B cell (primary cell): ENCODE results near the gene CTNS. TPM values are rescaled to one million over a fixed set of nuclear protein-coding genes. Genes with fewer than 3 reads are reported as not detected.

Experiments used
- ATAC-seq: fragments of 200-7000 bp; cut with Tn5 transposase; one replicate; pipeline ENCODE4 v1.10.0; 2021; ENCODE audit warnings: low read depth, mild to moderate bottlenecking, moderate number of reproducible peaks, moderate library complexity
- CTCF ChIA-PET: fragments of 350-600 bp; sonication (Branson Sonifier 250); formaldehyde crosslinking; loops from one replicate; lab custom pipeline; 2021; ENCODE audit warnings: antibody characterized with exemption, inconsistent platforms; lab: Charles Lee
- POLR2A ChIA-PET: fragments of 350-600 bp; sonication (Branson Sonifier 250); formaldehyde crosslinking; loops from one replicate; lab custom pipeline; 2021; ENCODE audit warnings: antibody characterized with exemption; lab: Charles Lee
- DNase-seq: peaks from one replicate; pipeline ENCODE4 v3.0.0; 2013
- H2AFZ ChIP-seq: 2 replicates; pipeline ENCODE4 v1.6.1; 2012; ENCODE audit warnings: mild to moderate bottlenecking, low read depth, low read length; ENCODE audit not compliant: insufficient read depth, poor library complexity, severe bottlenecking
- H3K27ac ChIP-seq, 2 donors: 1 replicate in 1 of 2; 2 replicates in 1 of 2; pipeline ENCODE4 v1.5.1; 2012 to 2013; ENCODE audit warnings: low read length in 2 of 2, mild to moderate bottlenecking in 2 of 2, moderate library complexity in 1 of 2
- H3K27me3 ChIP-seq, 4 experiments: fragments of 200-600 bp in 1 of 4; sonication (generic) in 1 of 4; replicated peaks in 1 of 4; 1 replicate in 2 of 4; 2 replicates in 2 of 4; pipeline versions ENCODE4 v1.6.1 to v1.7.0; 2013 to 2016; ENCODE audit warnings: low read length in 3 of 4, mild to moderate bottlenecking in 2 of 4, mixed read lengths in 1 of 4, moderate library complexity in 1 of 4; ENCODE audit not compliant: insufficient read depth in 4 of 4, control insufficient read depth in 3 of 4; ENCODE audit errors: control extremely low read depth in 1 of 4
- H3K36me3 ChIP-seq, 2 experiments: replicated peaks in 1 of 2; 1 replicate in 1 of 2; 2 replicates in 1 of 2; pipeline versions ENCODE4 v1.6.1 to v1.7.1; 2013; ENCODE audit warnings: low read length in 1 of 2; ENCODE audit not compliant: insufficient read depth in 2 of 2, control insufficient read depth in 1 of 2; ENCODE audit errors: control extremely low read depth in 1 of 2, extremely low read depth in 1 of 2
- H3K4me1 ChIP-seq, 2 donors: fragments of 200-600 bp in 1 of 2; sonication (generic) in 1 of 2; 1 replicate in 1 of 2; 2 replicates in 1 of 2; pipeline versions ENCODE4 v1.5.1 to v1.6.1; 2013 to 2017; ENCODE audit warnings: low read length in 2 of 2; ENCODE audit not compliant: control insufficient read depth in 2 of 2, insufficient read depth in 2 of 2
- H3K4me2 ChIP-seq: replicated peaks from 2 replicates; pipeline ENCODE3; 2012; ENCODE audit warnings: mild to moderate bottlenecking, low read depth, low read length; ENCODE audit not compliant: poor library complexity, severe bottlenecking
- H3K4me3 ChIP-seq, 5 experiments: fragments of 200-600 bp in 1 of 5; sonication (generic) in 1 of 5; 1 replicate in 3 of 5; 2 replicates in 2 of 5; pipeline versions ENCODE4 v1.5.1 to v1.7.0; 2011 to 2016; ENCODE audit warnings: low read length in 4 of 5, mild to moderate bottlenecking in 4 of 5, low read depth in 2 of 5, control low read depth in 1 of 5, moderate library complexity in 1 of 5; ENCODE audit not compliant: insufficient read depth in 1 of 5; ENCODE audit errors: control extremely low read depth in 1 of 5, extremely low read depth in 1 of 5
- H3K79me2 ChIP-seq: fragments of 200-600 bp; sonication (generic); one replicate; pipeline ENCODE4 v1.6.0; 2016; ENCODE audit warnings: low read length; ENCODE audit not compliant: control insufficient read depth, insufficient read depth
- H3K9ac ChIP-seq: fragments of 200-600 bp; sonication (generic); 2 replicates; pipeline ENCODE4 v1.6.1; 2017; ENCODE audit warnings: mild to moderate bottlenecking, low read length, moderate library complexity
- H3K9me3 ChIP-seq, 3 donors: one replicate each; pipeline versions ENCODE4 v1.6.1 to v1.7.1; 2013; ENCODE audit warnings: low read length in 2 of 3; ENCODE audit not compliant: control insufficient read depth in 2 of 3, insufficient read depth in 1 of 3; ENCODE audit errors: control extremely low read depth in 1 of 3
- H4K20me1 ChIP-seq: 2 replicates; pipeline ENCODE4 v1.6.0; 2012; ENCODE audit warnings: mild to moderate bottlenecking, low read length; ENCODE audit not compliant: insufficient read depth, control insufficient read depth, poor library complexity, severe bottlenecking
- H3K27ac Mint-ChIP-seq: one replicate; pipeline ENCODE4 v1.8.0; 2021; ENCODE audit warnings: mixed read lengths
- H3K27me3 Mint-ChIP-seq: one replicate; pipeline ENCODE4 v1.8.0; 2021; ENCODE audit warnings: mixed read lengths
- H3K4me1 Mint-ChIP-seq: one replicate; pipeline ENCODE4 v1.8.0; 2021; ENCODE audit warnings: mixed read lengths
- H3K4me3 Mint-ChIP-seq: one replicate; pipeline ENCODE4 v1.8.0; 2021; ENCODE audit warnings: mixed read lengths
- H3K9me3 Mint-ChIP-seq: one replicate; pipeline ENCODE4 v1.8.0; 2022; ENCODE audit warnings: mixed read lengths; ENCODE audit not compliant: insufficient read depth
- CTCF ChIP-seq: fragments of 200-600 bp; IDR thresholded peaks from one replicate; pipeline ENCODE4 v1.8.0; 2022; ENCODE audit warnings: antibody characterized with exemption, mild to moderate bottlenecking
- EZH2 ChIP-seq: IDR thresholded peaks from 2 replicates; pipeline ENCODE4 v1.6.1; 2012; ENCODE audit warnings: borderline replicate concordance, low read depth, mild to moderate bottlenecking, moderate library complexity, low read length; ENCODE audit not compliant: insufficient read depth, poor library complexity, severe bottlenecking
- WGBS: methylation state at CpG from one replicate; pipeline ENCODE4 v1.1.5; 2013; ENCODE audit warnings: missing lambda C conversion rate; ENCODE audit not compliant: insufficient coverage; 5-methylcytosine and 5-hydroxymethylcytosine counted together
- intact Hi-C: fragments of 100-400 bp; cut with micrococcal nuclease; formaldehyde crosslinking; loops from one replicate; pipeline ENCODE4 v1.10.0; 2022
- polyA plus RNA-seq: library from polyadenylated mRNA; depleted of rRNA; stranded (reverse); fragments of >200 nt; gene quantifications from 2 replicates; pipeline ENCODE4 v1.2.3, GENCODE V29; 2012
- total RNA-seq, 2 donors: library from RNA; stranded (reverse); fragments of 120-200 nt in 1 of 2; gene quantifications; 1 replicate in 1 of 2; 2 replicates in 1 of 2; pipeline versions ENCODE4 v1.2.3 to v1.2.4, GENCODE V29; 2013 to 2022

Gene CTNS
- total and polyA plus RNA-seq, 2 donors (not counting 1 experiment from before 2014, with no cell fraction given): 11.6 to 24.7 TPM

- Mint-ChIP-seq H3K27me3 (no peaks in the 10 kb centered on the region), H3K9me3 (no peaks in the 10 kb centered on the region), H3K4me1 (peaks cover 4% of the 10 kb centered on the region), H3K4me3 (no peak overlapping the region), H3K27ac (no peak overlapping the region)
- H3K27me3 ChIP-seq: no peaks in the 10 kb centered on the region
- DNase-seq (no peak), ATAC-seq (no peak)
- no peak overlapping the region for H3K4me3 ChIP-seq
- H3K27ac ChIP-seq: no peak overlapping the region
- H3K79me2 ChIP-seq: no peaks in the 10 kb centered on the region
- no peak for TF ChIP-seq EZH2
- TF ChIP-seq CTCF: no peak
- POLR2A ChIA-PET: no interaction called here
- intact Hi-C loops: no loop called here
- 96% methylated on average over 15 of the region's 15 CpGs for WGBS
- CTCF ChIA-PET: interaction anchor here (0.5 kb wide), 1 partner anchor 136 kb away, joined by 3 read pairs; no protein-coding TSS in a partner anchor
- H3K9me3 ChIP-seq: no peaks in the 10 kb centered on the region
- no peak overlapping the region for H3K4me2 ChIP-seq
- H3K36me3 ChIP-seq: no peaks in the 10 kb centered on the region
- H3K4me1 ChIP-seq: peaks cover 0 to 6% of the 10 kb centered on the region in 2 donors
- H4K20me1 ChIP-seq: no peaks in the 10 kb centered on the region
- H2AFZ ChIP-seq: no peak overlapping the region
- H3K9ac ChIP-seq: no peak overlapping the region
Observed at GRCh38 chr17:3594976-3595375, 41.6 kb upstream of the CTNS start.

GRCh38 chr17:3596804-3597464, 39.6 kb upstream of the CTNS start:
- Histone ChIP-seq H3K4me2 (no peak overlapping the region), H3K9ac (no peak overlapping the region), H3K27me3 (no peaks in the 10 kb centered on the region), H2AFZ (no peak overlapping the region), H3K27ac (no peak overlapping the region), H3K36me3 (no peaks in the 10 kb centered on the region), H4K20me1 (no peaks in the 10 kb centered on the region), H3K9me3 (no peaks in the 10 kb centered on the region), H3K4me3 (no peak overlapping the region), H3K4me1 (no peaks in the 10 kb centered on the region), H3K79me2 (no peaks in the 10 kb centered on the region)
- no peak for DNase-seq
- Mint-ChIP-seq H3K9me3 (no peaks in the 10 kb centered on the region), H3K27ac (no peak overlapping the region), H3K4me3 (no peak overlapping the region), H3K27me3 (no peaks in the 10 kb centered on the region), H3K4me1 (no peaks in the 10 kb centered on the region)
- intact Hi-C loops: no loop called here
- POLR2A ChIA-PET: no interaction called here
- TF ChIP-seq CTCF (no peak), EZH2 (no peak)
- CTCF ChIA-PET: no interaction called here
- no peak for ATAC-seq
- 97% methylated on average over 27 of the region's 27 CpGs for WGBS
